Cerebellar cortex (tissue), 1 donor: ENCODE results near the gene SLC9A2.

Experiments
- DNase-seq: peaks from one replicate; pipeline ENCODE4 v3.0.0-alpha.2; 2015; ENCODE audit warnings: low spot score

The SLC9A2 gene

DNA sequence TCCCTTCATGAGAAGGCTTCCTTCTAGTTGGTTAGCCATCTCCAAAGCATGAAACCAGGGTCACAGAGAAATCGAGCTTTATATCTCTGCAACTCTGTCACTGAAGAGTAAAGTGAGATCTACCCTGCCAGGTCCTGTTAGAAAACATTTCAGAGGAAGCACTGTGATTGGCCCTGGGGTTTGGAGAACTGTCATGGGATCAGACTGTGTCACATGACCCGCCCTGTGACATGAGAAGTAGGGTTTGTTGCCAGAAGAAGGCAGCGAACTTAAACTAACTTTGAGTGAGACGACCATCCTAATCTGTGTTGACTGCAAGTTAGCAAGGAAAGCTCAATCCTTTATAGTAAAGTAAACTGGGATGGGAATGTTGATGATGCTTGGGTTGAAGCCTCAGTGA, 55.5 kb downstream of the SLC9A2 start:
- DNase-seq = no peak

DNA sequence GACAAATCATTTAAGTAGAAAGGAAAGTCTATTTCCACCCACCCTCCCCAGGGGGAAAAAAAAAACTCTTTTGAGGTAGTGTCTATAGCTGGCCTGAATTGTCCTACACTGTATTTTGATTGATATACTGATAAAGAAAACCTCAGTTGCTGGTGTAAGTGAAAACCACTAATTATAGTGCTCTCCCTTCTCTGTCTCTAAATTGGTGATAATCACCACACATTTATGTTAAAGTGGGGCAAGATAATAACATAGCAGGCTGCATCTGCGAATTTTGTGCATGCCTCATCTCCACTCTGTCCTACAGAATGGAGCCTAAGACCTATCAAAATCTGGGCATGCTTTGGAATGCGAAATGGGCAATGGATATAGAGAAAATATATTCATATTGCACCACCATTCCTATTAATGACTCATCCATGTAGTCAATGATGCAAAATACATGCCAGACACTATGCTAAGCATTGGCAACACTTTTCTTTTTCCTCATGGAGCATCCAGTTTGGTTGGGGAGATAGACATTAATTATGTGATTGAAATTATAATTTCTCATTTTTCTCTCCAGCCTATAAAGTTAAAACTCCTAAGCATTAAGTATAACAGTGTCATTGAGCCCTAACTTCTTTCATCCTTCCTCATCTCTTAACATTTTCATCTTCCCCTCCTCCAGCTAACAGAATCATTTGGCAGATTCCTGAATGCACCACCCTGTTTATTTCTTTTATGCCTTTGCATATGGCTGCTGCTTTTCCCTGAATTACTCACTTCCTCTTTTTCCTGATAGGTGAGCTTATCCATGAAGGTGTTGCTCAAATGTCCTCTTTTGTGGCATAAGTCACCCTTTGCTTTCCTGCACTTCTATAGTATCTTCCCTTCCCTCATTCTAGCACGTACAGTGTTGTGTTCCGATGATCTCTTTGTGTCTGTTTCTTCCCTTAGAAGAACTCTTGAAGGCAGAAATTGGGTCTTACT, 58.2 kb downstream of the SLC9A2 start:
- no peak for DNase-seq

DNA sequence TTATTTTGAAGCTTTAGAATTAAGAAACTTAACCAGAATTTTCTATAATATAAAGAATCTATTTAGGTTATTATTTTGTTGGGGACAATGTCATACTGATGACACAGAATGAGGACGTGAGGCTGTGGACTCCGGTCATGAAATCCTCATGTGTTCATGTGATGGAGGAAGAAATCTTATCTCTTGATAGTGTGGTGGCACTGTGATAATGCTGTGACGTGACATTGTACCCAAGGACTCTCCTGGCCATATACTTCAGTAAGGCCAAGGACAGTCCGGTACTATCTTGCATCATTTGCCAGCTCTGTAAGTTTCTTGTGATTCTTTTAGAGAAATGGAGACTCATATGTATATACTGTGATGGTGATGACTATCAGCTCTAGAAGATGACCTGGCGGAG, 59.1 kb downstream of the SLC9A2 start:
- DNase-seq = no peak

DNA sequence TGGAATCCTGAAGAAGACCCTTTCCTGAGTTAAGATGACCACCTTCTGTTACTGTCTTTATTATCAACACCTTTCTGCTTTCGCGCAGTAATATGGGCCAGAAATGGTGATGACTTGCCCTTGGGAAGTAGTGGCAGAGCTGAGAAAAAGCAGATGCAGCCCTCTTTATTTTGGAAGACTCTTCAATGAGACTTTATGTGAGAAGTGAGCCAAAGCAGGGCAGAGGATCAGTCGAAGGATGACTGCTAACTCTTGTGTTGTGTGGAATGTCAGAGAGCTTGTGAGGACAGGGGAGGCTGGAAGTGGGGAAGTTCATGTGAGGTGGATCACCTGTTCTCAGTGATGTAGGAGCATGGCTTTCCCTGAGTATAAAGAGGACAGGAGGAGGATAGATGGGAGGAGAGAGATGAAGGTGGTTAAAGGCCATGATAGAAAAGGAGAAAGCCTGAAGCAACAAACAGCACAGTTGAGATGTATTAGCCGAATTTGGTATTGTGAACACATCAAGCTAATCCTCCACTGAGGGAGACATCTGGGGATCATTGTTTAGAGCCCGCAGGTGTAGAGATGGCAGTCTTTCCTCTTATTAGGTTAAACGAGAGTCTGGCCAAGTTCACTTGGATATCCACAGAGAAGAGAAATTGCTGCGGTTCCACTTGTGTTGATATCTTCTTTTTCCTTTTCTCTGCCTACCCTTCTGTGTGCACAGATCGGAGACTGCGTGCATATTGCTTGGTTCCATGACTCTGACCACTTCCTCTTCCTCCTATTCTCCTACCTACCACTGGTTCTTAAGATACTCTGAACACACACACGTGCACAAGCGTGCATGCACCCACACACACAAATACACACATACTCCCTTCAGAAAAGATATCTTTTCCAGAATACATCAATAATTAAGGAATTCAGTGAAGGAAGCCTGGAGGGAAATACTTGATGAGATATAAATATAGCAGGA, 67.4 kb downstream of the SLC9A2 start:
- DNase-seq = no peak

DNA sequence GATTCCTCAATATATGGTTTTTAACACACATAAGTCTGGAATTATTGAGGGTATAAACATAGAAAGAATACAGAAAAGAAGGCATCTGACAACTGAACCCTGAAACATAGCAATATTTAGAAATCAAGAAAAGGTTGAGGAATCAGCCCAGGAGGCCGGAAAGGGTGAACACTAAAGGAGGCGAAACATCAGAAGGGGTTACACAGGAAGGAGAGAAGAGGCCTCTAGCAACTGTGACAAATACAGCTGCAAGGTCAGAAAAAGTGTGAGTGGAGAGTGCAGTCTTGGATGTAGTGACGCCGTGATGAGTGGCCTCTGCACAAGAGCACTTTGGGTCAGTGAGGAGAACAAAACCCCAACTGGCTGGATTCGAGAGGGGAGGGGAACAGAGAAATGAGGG, 70.7 kb downstream of the SLC9A2 start:
- no peak for DNase-seq

DNA sequence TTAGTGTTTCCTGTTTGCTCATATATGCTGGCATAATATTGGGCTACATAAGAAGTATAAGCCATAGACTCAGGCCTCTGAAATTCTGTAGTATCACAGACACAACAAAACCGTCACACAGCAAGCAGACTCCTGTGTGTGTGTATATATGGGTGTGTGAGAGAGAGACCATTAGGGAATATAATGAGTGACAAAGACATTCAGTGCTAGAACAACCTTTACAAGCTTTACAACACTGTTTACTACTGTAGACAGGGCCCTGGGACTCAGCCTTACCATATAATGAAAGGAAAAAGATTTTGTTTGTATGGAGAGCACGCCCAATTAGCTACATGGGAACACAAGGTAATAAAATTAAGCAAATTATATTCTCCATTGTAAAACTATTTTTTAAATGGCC, 77.1 kb downstream of the SLC9A2 start:
- DNase-seq = no peak

DNA sequence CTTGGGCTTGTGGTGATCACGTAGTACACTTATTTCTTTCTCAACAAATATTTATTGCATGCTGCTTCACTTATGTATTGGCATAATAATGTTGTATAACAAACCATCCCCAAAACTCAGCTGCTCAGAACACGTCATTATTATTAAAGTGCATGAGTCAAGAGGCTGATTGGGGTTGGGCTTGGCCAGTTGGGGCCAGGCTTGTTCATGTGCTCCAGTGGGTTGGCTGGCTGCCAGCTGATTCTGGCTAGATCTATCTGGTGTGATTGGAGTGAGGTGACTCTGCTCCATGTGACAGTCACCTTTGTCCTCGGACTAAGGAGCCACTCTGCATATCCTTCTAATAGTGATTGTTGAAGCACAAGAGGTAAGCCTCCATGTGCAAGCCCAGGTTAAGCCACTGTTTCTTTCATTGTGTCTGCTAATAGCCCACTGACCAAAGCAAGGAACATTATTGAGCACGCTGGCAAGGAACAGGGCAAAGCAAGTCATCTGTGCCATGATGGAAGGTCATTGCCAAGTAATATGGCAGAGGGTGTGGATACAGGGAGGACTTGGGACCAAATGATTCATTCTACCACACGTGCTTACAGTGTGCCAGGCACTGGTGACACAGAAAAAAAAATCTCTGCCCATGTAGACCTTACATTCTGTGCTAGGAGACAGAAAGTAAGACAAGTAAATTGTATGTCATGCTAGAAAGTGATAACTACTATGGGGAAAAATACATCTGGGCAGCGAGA, 79.2 kb downstream of the SLC9A2 start:
- no peak for DNase-seq

DNA sequence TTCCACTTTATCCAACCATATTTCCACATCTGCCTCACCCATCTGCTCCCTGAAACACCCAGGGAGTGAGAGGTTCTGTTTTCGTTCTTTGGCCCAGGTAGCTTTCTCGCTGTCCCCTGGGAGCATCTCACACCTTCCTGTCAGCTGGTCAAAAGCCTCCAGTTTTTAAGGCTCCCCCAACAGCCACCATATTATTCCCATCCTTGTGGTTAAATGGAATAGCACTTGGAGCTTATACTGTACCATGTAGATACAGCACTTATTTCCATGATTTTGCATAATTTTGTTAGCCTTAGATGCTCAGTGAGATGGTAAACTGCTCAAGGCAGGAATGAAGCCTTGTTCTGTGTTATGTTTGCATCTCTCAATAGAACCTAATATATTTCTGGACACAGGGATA, 84.0 kb downstream of the SLC9A2 start:
- no peak for DNase-seq

DNA sequence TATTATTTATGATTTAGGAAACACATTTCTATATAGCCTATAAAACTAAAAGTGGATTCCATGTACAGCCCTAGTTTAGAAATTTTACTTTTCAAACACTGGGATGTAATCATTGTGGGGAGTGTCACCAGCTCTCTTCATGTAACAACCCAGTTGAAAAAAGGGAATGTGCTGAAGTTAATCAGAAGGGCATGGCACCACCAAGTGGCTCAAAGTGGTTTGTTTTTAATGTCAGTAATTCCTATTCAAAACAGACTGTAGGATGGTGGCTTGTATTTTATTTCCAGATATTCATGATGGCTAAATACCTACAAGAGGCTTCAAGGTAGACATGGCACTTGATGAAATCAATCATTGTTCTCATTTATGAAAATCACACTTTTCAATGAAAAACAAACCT, 84.4 kb downstream of the SLC9A2 start:
- no peak for DNase-seq

DNA sequence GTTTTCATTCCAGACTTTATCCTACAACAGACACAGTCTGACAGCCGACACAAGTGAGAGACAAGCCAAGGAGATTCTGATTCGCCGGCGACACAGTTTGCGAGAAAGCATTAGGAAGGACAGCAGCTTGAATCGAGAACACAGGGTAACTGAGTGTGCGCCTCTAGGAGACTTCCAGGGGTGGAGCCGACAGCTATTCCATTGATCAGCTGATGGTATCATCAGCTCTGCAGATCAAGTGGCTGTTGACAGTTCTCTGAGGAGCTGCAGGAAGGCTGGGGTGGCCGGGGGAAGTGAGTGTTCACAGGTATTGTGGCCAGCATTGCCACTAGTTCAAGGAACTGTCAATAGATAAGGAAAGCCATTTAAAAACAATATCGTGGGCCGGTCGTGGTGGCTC, 85.2 kb downstream of the SLC9A2 start:
- DNase-seq = no peak

DNA sequence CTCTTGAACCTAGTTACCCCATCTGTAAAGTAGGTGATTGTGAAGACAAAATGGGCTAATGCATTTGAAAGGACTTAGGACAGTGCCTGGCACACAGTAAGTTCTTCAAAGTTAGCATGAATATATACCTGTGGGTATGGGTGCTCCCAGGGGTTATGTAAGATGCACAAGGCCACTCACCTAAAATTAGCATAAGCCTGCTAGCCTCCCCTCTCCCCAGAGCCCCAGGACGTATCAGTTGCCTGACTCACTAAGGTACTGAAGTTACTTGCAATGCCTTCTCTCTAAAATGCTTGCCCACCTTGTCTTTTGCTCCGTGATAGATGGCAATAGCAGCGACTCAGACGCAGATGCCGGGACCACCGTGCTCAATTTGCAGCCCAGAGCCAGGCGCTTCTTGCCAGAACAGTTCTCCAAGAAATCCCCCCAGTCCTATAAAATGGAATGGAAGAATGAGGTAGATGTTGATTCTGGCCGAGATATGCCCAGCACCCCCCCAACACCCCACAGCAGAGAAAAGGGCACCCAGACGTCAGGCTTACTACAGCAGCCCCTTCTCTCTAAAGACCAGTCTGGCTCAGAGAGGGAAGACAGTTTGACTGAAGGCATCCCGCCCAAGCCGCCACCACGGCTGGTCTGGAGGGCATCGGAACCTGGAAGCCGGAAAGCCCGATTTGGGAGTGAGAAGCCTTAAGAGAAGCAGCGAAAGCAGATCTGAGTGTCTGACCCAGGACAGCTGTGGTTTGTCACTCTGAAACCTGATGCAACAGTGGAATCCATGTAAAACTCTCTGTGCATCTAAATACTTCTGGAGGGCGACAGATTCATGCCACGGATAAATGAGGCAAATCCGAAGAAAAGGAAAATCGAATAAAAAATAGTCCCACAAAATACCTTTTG, 88.7 kb downstream of the SLC9A2 start:
- no peak for DNase-seq

DNA sequence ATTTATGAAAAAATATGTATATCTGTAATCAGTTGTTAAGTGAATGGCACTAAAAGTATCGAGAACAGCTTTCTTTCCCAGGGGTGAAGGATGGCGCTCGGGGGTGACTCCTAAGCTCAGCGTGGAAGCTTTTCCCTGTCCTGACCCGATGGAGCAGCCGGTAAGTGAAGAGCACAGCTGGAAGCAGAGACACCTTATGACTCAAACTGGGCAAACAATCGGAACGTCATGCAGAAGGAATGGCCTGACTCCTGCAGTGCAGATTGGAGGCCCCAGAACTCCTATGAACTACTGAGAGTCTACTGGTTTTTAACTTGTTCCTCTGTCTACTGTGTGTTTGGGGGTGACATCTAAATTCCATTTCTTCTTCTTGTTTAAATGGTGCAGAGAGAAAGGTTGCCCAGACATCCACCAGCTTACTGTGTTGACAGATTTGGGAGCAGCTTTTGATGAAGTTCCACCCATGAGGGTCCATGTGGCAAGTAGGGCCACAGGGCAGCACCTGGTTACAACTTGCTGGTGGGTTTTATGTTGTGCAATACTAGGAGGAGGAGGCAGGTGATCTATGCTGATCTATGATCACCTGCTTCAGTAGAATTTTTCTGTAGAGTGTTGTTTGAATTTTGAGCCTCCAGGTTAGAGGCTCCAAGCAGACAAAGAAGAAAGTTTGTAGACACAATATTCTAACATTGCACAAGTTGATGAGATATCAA, 89.7 kb downstream of the SLC9A2 start:
- DNase-seq = no peak

DNA sequence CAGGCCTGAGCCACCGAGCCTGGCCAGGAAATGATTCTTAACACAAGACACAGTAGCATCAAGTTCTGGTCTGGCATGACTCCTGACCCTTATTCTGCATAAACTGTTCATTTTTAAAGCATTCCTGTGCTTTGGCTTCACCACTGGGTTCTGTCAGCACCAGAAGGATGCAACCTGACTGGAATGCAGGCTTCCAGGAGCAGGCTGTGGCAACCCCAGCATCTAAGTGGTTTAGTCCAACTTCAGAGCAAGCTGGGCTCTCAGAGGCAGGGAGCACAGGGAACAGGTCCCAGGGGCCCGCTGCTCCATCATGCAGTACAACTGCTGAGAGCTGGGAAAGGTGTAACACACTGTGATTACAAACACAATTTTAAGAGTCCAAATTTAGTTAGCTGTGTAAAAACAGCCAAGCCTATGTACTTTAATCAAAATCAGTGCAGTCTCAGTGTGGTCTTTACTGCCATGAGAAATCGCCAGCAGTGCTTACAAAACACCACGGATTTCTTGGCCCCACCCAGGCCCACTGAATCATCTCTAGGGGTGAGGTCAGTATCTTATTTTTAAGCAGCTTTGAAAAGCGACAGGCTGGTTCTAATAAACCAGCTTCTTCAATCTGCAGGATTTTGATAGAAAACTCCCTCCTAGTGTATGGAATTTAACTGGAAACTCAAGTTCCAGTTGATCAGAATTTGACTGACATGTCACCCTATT, 98.1 kb downstream of the SLC9A2 start:
- DNase-seq = no peak

DNA sequence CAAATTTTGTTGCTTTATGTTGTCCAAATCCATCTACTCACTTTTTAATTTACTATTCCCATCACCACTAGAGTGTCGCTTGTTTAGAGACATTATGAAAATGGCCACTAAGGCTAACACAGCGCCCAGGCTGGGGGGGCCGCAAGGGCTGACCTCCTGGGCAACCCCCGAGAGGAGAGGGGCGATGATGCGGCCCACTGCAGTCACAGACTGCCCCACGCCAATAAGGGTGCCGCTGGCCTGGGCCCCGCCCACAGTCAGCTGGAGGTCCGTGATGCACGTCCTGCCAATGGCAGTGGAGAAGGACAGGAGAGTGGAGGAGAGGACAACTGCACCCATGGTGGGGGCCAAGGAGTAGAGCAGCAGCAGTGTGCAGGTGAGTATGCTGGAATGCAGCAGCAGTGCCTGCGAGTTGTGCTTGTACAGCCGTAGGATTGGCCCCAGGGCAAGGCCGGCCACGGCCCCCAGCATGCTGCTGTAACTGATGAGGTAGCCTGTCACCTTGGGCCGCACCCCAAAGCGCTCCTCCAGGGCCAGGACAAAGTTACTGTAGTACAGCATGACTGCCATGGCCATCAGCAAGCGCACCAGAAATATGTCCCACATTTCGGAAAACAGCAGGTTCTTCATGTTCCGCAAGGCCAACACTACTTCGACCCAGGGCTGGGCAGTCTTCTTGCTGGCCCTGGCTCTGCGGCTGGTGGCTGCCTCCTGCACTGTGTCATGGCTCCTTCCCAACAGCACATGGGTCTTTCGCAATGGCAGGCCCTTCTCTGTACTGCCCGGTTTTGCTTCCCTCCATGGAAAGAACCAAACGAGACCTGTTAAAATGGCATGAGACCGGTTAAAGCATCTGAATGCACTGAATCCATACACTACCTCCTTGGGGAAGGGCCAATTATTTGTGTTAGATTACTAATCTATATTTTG, 99.3 kb downstream of the SLC9A2 start:
- DNase-seq = no peak

DNA sequence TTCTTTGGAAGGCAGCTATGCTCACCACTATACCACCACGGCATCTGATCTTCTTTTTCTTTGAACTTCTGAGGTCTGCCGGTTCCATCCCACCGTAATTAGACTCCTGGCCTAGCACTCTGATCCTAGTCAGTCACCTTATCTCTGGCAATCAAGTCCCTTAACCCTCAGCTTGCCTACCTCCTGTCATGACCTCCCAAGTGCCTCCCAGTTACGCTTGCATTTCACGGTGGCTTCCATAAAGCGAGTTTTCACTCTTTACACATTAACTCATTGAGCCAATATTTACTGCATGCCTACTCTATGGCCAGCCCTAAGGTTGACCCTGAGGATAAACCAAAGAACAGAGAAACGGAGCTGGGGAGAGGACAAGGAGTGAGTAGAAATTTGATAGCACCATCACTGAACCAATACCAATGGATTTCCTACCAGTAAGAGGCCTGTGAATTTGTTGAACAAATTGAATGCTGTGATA, 104.7 kb downstream of the SLC9A2 start:
- no peak for DNase-seq

DNA sequence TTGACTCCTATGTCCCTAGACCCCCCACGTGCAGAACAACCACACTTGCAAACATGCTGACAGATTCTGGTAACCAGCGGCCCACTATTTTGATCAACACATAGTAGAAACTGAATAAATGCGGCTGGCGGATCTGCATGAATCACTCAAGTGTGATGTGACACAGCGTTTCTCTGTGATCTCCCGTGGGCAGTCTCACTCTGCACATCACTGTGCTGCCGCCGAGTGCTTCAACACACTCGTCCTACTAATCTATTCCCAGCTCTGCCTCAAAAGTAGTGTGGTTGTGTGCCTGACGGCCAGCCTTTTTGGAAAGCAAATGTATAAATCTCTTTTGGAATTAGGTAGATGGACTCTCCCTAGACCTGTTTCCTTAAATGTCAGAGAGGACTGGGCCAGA, 105.2 kb downstream of the SLC9A2 start:
- no peak for DNase-seq

DNA sequence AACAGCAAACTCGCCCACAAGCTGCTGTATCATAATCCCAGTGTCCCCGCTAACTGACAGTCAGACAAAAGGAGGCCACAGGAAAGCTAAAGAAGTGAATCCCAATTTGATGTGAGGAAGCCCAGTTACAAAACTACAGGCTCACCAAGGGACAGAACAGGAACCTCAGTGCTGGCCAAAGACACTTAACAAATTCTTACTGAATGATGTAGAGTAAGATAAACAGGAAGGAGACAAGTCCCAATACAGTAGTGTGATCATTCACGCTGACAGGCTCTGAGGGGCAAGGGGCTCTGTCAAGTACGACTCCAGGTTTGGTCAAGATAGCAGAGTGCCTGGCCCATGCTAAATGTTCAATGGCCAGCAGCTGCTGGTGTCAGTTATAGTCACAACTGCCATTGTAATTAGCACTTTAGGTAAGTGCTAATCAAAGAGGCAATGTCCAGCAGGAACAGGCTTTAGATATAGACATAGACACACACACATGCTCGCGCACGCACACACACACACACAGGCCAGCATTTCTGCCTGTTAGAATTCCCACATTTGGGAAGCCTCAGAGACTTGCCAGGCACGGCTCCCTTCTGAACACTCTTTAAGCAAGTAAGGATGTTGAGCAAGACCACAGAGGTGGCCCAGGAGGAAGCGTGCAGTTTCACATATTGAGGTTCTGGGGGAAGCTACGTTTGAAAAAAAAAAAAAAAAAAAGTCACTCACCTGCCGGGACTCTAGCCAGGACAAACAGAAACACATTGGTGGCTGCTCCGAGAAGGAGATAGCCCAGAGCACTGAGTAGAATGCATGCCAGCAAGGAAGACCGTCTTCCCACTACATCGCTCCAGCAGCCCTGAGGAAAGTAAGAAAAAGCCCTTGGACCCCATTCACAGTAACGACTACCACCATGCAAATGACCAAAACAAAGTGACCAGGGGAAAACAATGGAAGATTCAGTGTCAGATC, 107.1 kb downstream of the SLC9A2 start:
- DNase-seq = no peak
